Tibial nerve (tissue), 4 donors: ENCODE results near the gene OVCH1. TPM values are rescaled to one million over a fixed set of nuclear protein-coding genes. Genes with fewer than 3 reads are reported as not detected.
A peak's percentile ranks its signal among the peaks of the same experiment; 100 is the strongest.

Experiments used
- DNase-seq, 2 donors: peaks; one replicate each; pipeline ENCODE4 v3.0.0-alpha.2; 2019; ENCODE audit warnings: low spot score in 2 of 2
- H3K27ac ChIP-seq, 4 donors: fragments of 200-600 bp; sonication (generic) in 3 of 4; one replicate each; pipeline ENCODE4 v1.5.1; 2017 to 2019; ENCODE audit warnings: mild to moderate bottlenecking in 1 of 4
- H3K27me3 ChIP-seq, 2 donors: fragments of 200-600 bp; sonication (generic) in 1 of 2; one replicate each; pipeline versions ENCODE4 v1.5.1 to v1.6.0; 2017 to 2019
- H3K36me3 ChIP-seq, 3 donors: fragments of 200-600 bp; sonication (generic); one replicate each; pipeline ENCODE4 v1.5.1; 2018 to 2019
- H3K4me1 ChIP-seq, 4 donors: fragments of 200-600 bp; sonication (generic) in 3 of 4; one replicate each; pipeline ENCODE4 v1.5.1; 2017 to 2019
- H3K4me3 ChIP-seq, 4 donors: fragments of 200-600 bp; sonication (generic) in 3 of 4; one replicate each; pipeline ENCODE4 v1.5.1; 2017 to 2019; ENCODE audit warnings: mild to moderate bottlenecking in 1 of 4, moderate library complexity in 1 of 4
- H3K9me3 ChIP-seq, 4 donors: fragments of 200-600 bp; sonication (generic) in 3 of 4; one replicate each; pipeline ENCODE4 v1.5.1; 2017 to 2019
- CTCF ChIP-seq, 5 experiments: fragments of 200-600 bp in 3 of 5; fragments of 450-650 bp in 2 of 5; sonication (generic) in 3 of 5; IDR thresholded peaks; one replicate each; pipeline ENCODE4 v1.5.1; 2016 to 2019; ENCODE audit warnings: antibody characterized with exemption in 5 of 5, mild to moderate bottlenecking in 3 of 5, moderate library complexity in 2 of 5
- EP300 ChIP-seq, 2 donors: sonication (generic); formaldehyde crosslinking; IDR thresholded peaks; one replicate each; pipeline ENCODE4 v1.6.1; 2017; ENCODE audit warnings: antibody characterized with exemption in 2 of 2, mild to moderate bottlenecking in 1 of 2
- POLR2A ChIP-seq, 2 donors: fragments of 450-650 bp; IDR thresholded peaks; one replicate each; pipeline ENCODE4 v1.6.1; 2017; ENCODE audit warnings: antibody characterized with exemption in 2 of 2, mild to moderate bottlenecking in 2 of 2, moderate library complexity in 2 of 2
- WGBS, 2 donors: methylation state at CpG; one replicate each; pipeline ENCODE4 v1.1.5; 2018; 5-methylcytosine and 5-hydroxymethylcytosine counted together
- total RNA-seq, 4 donors: library from RNA; depleted of rRNA; stranded (reverse); fragments of >200 nt; gene quantifications; one replicate each; pipeline ENCODE4 v1.1.0, GENCODE V29; 2016

The OVCH1 gene
- total RNA-seq, 4 donors from 2014 or later: 0.20 to 0.21 TPM; not detected in 2

- Histone ChIP-seq H3K4me3 (peak within 1 kb of the TSS; percentile 54 to 94 (median 80)), H3K4me1 (peaks cover 0 to 22% (median 3%) of the 10 kb centered on the region in 4 donors)
- TF ChIP-seq EP300 (IDR thresholded peaks at IDR 0.05): peak; percentile 69 to 76
- peak in 1 of 2 donors; percentile 55 for TF ChIP-seq POLR2A (IDR thresholded peaks at IDR 0.05)
- TF ChIP-seq CTCF (IDR thresholded peaks at IDR 0.05): peak in 1 of 5 experiments; percentile 9
Measured at GRCh38 chr12:29380536-29381523, 116.7 kb downstream of the OVCH1 start, which contains the start of gene ERGIC2. Gene ERGIC2 (minus strand): TSS chr12:29381172. CDS start chr12:29371633, 9,539 bp downstream.

More at GRCh38 chr12:29380536-29381523, 116.7 kb downstream of the OVCH1 start, which contains the start of gene ERGIC2:
- DNase-seq: peak; percentile 81 to 96
- Histone ChIP-seq H3K27ac (peak within 1 kb of the TSS; percentile 76 to 94 (median 85)), H3K27me3 (no peaks in the 10 kb centered on the region), H3K9me3 (no peaks in the 10 kb centered on the region), H3K36me3 (peaks cover 0 to 8% (median 0%) of the 10 kb centered on the region in 3 donors)
- 0 to 1% methylated on average over 46 to 48 of the region's 55 CpGs for WGBS, 2 donors

Other genes with a start within 250 kb of the OVCH1 start
- gene ERGIC2, start 116.5 kb downstream of the OVCH1 start, total RNA-seq: 10 to 100 TPM; 20.7 to 41.1 (median 28.7) TPM